ENCODE results near the gene DPH7. TPM values are rescaled to one million over a fixed set of nuclear protein-coding genes. Genes with fewer than 3 reads are reported as not detected.

Gene DPH7
- total RNA-seq, 1 experiment from 2014 or later = 54.4 TPM

DNA sequence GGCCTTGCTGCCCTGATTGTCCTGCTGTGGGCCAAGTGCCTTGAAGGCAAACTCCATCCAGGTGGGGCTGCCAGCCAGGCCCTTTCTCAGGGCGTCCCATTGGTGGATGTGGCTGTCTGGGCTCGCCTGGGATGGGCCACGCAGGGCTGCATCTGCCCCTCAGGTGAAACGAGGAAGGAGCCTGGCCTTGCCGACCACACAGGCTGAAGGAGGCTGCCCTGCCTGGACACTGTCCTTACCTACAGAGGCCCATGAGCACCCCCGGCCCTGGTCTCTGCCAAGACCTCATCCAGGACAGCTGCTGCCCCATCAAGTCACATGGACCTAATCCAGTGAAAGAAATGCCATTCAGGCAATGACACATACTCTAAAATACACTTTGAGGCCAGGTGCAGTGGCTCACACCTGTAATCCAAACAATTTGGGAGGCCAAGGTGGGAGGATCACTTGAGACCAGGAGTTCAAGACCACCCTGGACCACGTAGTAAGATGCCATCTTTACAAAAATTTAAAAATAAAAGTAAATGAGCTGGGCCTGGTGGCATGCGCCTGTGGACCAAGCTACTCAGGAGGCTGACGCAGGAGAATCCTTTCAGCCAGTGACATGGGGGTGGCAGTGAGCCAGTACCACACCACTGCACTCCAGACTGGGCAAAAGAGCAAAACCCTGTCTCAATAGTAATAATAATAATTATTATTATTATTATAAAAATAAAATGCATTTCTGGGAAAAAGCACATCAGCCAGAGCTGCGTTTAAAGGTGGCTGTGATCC is 62.4 kb downstream of the DPH7 start:
- intact Hi-C loops (cut with micrococcal nuclease) = no loop called here
- H3K27ac ChIP-seq (ENCODE audit: low read depth, low read length) = no peak overlapping the region
- H3K9ac ChIP-seq (ENCODE audit: low read length) = no peak overlapping the region
- H3K9me3 ChIP-seq (ENCODE audit: control insufficient read depth in 1 of 2, insufficient read depth in 1 of 2, low read depth in 1 of 2, low read length in 2 of 2) = no peaks in the 10 kb centered on the region
- ChIA-PET RAD21 (ENCODE audit: low non-redundant PET in 1 of 2, low total read pairs in 2 of 2, uncharacterized antibody in 2 of 2, unreplicated experiment in 2 of 2) (no interaction called here), POLR2A (no interaction called here), CTCF (interaction anchor here (1.4 kb wide), 1 partner anchor 19 kb away, joined by 4 read pairs; no protein-coding TSS in a partner anchor)
- no peak overlapping the region for H3K4me2 ChIP-seq (ENCODE audit: low read length)
- no peak for TF ChIP-seq SRF (IDR thresholded peaks at IDR 0.05; ENCODE audit: low read depth)
- TF ChIP-seq CBX3 (IDR thresholded peaks at IDR 0.05; ENCODE audit: low read depth) = no peak
- TF ChIP-seq ZBTB33 (IDR thresholded peaks at IDR 0.05; ENCODE audit: extremely low read depth, insufficient replicate concordance, low read length) = no peak
- TF ChIP-seq EZH2phosphoT487 (IDR thresholded peaks at IDR 0.05; ENCODE audit: borderline replicate concordance) = no peak
- TF ChIP-seq ATF3 (IDR thresholded peaks at IDR 0.05) = no peak
- TF ChIP-seq MAX (IDR thresholded peaks at IDR 0.05) = no peak
- TF ChIP-seq EZH2 (IDR thresholded peaks at IDR 0.05) = no peak
- no peak for TF ChIP-seq CTCF (IDR thresholded peaks at IDR 0.05 in 2 of 3, conservative IDR thresholded peaks at IDR 0.05 in 1 of 3; ENCODE audit: borderline replicate concordance in 1 of 3, insufficient read depth in 1 of 3, low read depth in 2 of 3, low read length in 2 of 3)
- TF ChIP-seq EGR1 (IDR thresholded peaks at IDR 0.05; ENCODE audit: low read depth) = no peak
- no peak for TF ChIP-seq RAD21 (IDR thresholded peaks at IDR 0.05; ENCODE audit: low read depth)
- no peak for TF ChIP-seq ZFX (IDR thresholded peaks at IDR 0.05)
- TF ChIP-seq, protein P1, sequence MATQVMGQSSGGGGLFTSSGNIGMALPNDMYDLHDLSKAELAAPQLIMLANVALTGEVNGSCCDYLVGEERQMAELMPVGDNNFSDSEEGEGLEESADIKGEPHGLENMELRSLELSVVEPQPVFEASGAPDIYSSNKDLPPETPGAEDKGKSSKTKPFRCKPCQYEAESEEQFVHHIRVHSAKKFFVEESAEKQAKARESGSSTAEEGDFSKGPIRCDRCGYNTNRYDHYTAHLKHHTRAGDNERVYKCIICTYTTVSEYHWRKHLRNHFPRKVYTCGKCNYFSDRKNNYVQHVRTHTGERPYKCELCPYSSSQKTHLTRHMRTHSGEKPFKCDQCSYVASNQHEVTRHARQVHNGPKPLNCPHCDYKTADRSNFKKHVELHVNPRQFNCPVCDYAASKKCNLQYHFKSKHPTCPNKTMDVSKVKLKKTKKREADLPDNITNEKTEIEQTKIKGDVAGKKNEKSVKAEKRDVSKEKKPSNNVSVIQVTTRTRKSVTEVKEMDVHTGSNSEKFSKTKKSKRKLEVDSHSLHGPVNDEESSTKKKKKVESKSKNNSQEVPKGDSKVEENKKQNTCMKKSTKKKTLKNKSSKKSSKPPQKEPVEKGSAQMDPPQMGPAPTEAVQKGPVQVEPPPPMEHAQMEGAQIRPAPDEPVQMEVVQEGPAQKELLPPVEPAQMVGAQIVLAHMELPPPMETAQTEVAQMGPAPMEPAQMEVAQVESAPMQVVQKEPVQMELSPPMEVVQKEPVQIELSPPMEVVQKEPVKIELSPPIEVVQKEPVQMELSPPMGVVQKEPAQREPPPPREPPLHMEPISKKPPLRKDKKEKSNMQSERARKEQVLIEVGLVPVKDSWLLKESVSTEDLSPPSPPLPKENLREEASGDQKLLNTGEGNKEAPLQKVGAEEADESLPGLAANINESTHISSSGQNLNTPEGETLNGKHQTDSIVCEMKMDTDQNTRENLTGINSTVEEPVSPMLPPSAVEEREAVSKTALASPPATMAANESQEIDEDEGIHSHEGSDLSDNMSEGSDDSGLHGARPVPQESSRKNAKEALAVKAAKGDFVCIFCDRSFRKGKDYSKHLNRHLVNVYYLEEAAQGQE (IDR thresholded peaks at IDR 0.05; ENCODE audit: low read depth) = no peak
- no peak for TF ChIP-seq JUND (IDR thresholded peaks at IDR 0.05)
- no peak for TF ChIP-seq CEBPB (IDR thresholded peaks at IDR 0.05; ENCODE audit: low read depth)
- TF ChIP-seq POLR2AphosphoS5 (IDR thresholded peaks at IDR 0.05; ENCODE audit: low read depth, low read length) = no peak
- no peak for TF ChIP-seq ELF1 (IDR thresholded peaks at IDR 0.05; ENCODE audit: borderline replicate concordance, low read depth)
- TF ChIP-seq TCF7L2 (IDR thresholded peaks at IDR 0.05; ENCODE audit: borderline replicate concordance, extremely low read depth, insufficient read depth, insufficient read length) = no peak
- no peak for TF ChIP-seq SP1 (IDR thresholded peaks at IDR 0.05; ENCODE audit: low read depth)
- TF ChIP-seq SIN3A (IDR thresholded peaks at IDR 0.05; ENCODE audit: low read depth) = no peak
- H3K79me2 ChIP-seq (ENCODE audit: insufficient read depth, low read length) = no peaks in the 10 kb centered on the region
- no peaks in the 10 kb centered on the region for H3K4me1 ChIP-seq (ENCODE audit: control insufficient read depth in 1 of 2, insufficient read depth in 2 of 2, low read length in 2 of 2)
- no peaks in the 10 kb centered on the region for H3K36me3 ChIP-seq (ENCODE audit: control insufficient read depth in 1 of 2, insufficient read depth in 2 of 2, low read length in 2 of 2)
- DNase-seq (ENCODE audit: low read depth, low spot score) = no peak
- peak; percentile 68 for ATAC-seq
- no peaks in the 10 kb centered on the region for H4K20me1 ChIP-seq (ENCODE audit: insufficient read depth)
- H3K9me2 ChIP-seq (ENCODE audit: insufficient read depth) = no peaks in the 10 kb centered on the region
- no TSS peak for BruUV-seq (replicated peaks)
- H3K4me3 ChIP-seq (replicated peaks in 1 of 2; ENCODE audit: low read depth in 1 of 2, low read length in 2 of 2) = no peak overlapping the region
- H3K27me3 ChIP-seq (ENCODE audit: insufficient read depth, low read length) = no peaks in the 10 kb centered on the region
- H2AFZ ChIP-seq (ENCODE audit: low read depth, low read length, poor library complexity, severe bottlenecking) = no peak overlapping the region

All from HCT116 (cell line).